MCF 10A (cell line): ENCODE data around the gene GSG1L. TPM values are rescaled to one million over a fixed set of nuclear protein-coding genes. Genes with fewer than 3 reads are reported as not detected.

Experiments used
- BruUV-seq: library from RNA; stranded (reverse); fragments of 400-500 nt; replicated peaks from 2 replicates; lab custom pipeline; 2021; lab: Mats Ljungman, UMichigan
- CTCF ChIA-PET: fragments of 300-600 bp; sonication (Branson Sonifier 250); formaldehyde crosslinking; extraction: SDS; loops from one replicate; lab custom pipeline; 2021; ENCODE audit warnings: antibody characterized with exemption, inconsistent platforms; lab: Yijun Ruan, JAX
- POLR2A ChIA-PET: fragments of 300-600, 350-650 bp; sonication (Branson Sonifier 250); formaldehyde crosslinking; extraction: SDS; loops from one replicate; lab custom pipeline; 2020; ENCODE audit warnings: antibody characterized with exemption, inconsistent platforms; lab: Yijun Ruan, JAX
- DNase-seq: peaks from one replicate; pipeline ENCODE4 v3.0.0-alpha.2; 2018; ENCODE audit not compliant: unreplicated experiment
- H3K27ac Mint-ChIP-seq: one replicate; pipeline ENCODE4 v1.8.0; 2022; ENCODE audit warnings: mild to moderate bottlenecking, low read depth, mixed read lengths; ENCODE audit not compliant: unreplicated experiment
- H3K27me3 Mint-ChIP-seq: one replicate; pipeline ENCODE4 v1.8.0; 2022; ENCODE audit warnings: mixed read lengths; ENCODE audit not compliant: insufficient read depth, unreplicated experiment
- H3K36me3 Mint-ChIP-seq: one replicate; pipeline ENCODE4 v1.8.0; 2022; ENCODE audit warnings: mild to moderate bottlenecking, moderate library complexity, mixed read lengths; ENCODE audit not compliant: insufficient read depth, unreplicated experiment
- H3K4me1 Mint-ChIP-seq: one replicate; pipeline ENCODE4 v1.8.0; 2022; ENCODE audit warnings: mixed read lengths; ENCODE audit not compliant: insufficient read depth, unreplicated experiment
- H3K4me3 Mint-ChIP-seq: one replicate; pipeline ENCODE4 v1.8.0; 2022; ENCODE audit warnings: mild to moderate bottlenecking, moderate library complexity, mixed read lengths; ENCODE audit not compliant: unreplicated experiment
- H3K9me3 Mint-ChIP-seq: one replicate; pipeline ENCODE4 v1.8.0; 2022; ENCODE audit warnings: mixed read lengths; ENCODE audit not compliant: unreplicated experiment
- CTCF ChIP-seq: fragments of 200-600 bp; IDR thresholded peaks from one replicate; pipeline ENCODE4 v1.8.0; 2022; ENCODE audit warnings: antibody characterized with exemption, mild to moderate bottlenecking; ENCODE audit not compliant: unreplicated experiment
- intact Hi-C: fragments of 100-400 bp; cut with micrococcal nuclease; formaldehyde crosslinking; loops from 2 replicates; pipeline ENCODE4 v1.14.1; 2022
- total RNA-seq: library from RNA; stranded (reverse); gene quantifications from 2 replicates; pipeline ENCODE4 v1.2.3, GENCODE V29; 2022

Gene GSG1L
- total RNA-seq, 1 experiment from 2014 or later = not detected

GRCh38 chr16:28101533-28101890 lies 38.0 kb upstream of the GSG1L start:
- Mint-ChIP-seq H3K36me3 (peaks cover 73% of the 10 kb centered on the region), H3K27me3 (no peaks in the 10 kb centered on the region), H3K27ac (no peak overlapping the region), H3K4me1 (no peaks in the 10 kb centered on the region), H3K9me3 (no peaks in the 10 kb centered on the region), H3K4me3 (no peak overlapping the region)
- ChIA-PET POLR2A (no interaction called here), CTCF (no interaction called here)
- no TSS peak for BruUV-seq
- DNase-seq = no peak
- intact Hi-C loops = no loop called here
- no peak for TF ChIP-seq CTCF

GRCh38 chr16:28100810-28101532 lies 37.5 kb upstream of the GSG1L start:
- no peaks in the 10 kb centered on the region for H3K4me1 Mint-ChIP-seq
- ChIA-PET POLR2A (no interaction called here), CTCF (interaction anchor here (0.5 kb wide), 1 partner anchor 128 kb away, joined by 3 read pairs; no protein-coding TSS in a partner anchor)
- intact Hi-C loops = no loop called here
- TF ChIP-seq CTCF = no peak
- H3K27ac Mint-ChIP-seq = no peak overlapping the region
- no peaks in the 10 kb centered on the region for H3K27me3 Mint-ChIP-seq
- no peaks in the 10 kb centered on the region for H3K9me3 Mint-ChIP-seq
- no peak overlapping the region for H3K4me3 Mint-ChIP-seq
- peaks cover 73% of the 10 kb centered on the region for H3K36me3 Mint-ChIP-seq
- BruUV-seq = no TSS peak
- DNase-seq = no peak

GRCh38 chr16:28098959-28099945 lies 35.7 kb upstream of the GSG1L start:
- no peak for TF ChIP-seq CTCF
- Mint-ChIP-seq H3K27ac (no peak overlapping the region), H3K4me1 (no peaks in the 10 kb centered on the region), H3K9me3 (no peaks in the 10 kb centered on the region), H3K27me3 (no peaks in the 10 kb centered on the region), H3K4me3 (no peak overlapping the region), H3K36me3 (peaks cover 67% of the 10 kb centered on the region)
- no TSS peak for BruUV-seq
- DNase-seq = no peak
- ChIA-PET POLR2A (no interaction called here), CTCF (interaction anchor here (0.6 kb wide), 1 partner anchor 16 kb away, joined by 4 read pairs; no protein-coding TSS in a partner anchor)
- intact Hi-C loops = no loop called here
